Coronary artery (tissue), 2 donors: Measurements from ENCODE around the gene NPAS3.

Source experiments
- DNase-seq: peaks from one replicate; pipeline ENCODE4 v3.0.0-alpha.2; 2017; ENCODE audit warnings: low spot score
- H3K27ac ChIP-seq, 2 donors: fragments of 200-600 bp; sonication (generic); one replicate each; pipeline ENCODE4 v1.5.1; 2016 to 2019
- H3K4me3 ChIP-seq: fragments of 200-600 bp; sonication (generic); 2 replicates; pipeline ENCODE4 v1.5.1; 2016; ENCODE audit warnings: mild to moderate bottlenecking, moderate library complexity
- CTCF ChIP-seq: fragments of 200-600 bp; sonication (generic); IDR thresholded peaks from one replicate; pipeline ENCODE4 v1.5.1; 2019; ENCODE audit warnings: antibody characterized with exemption

The NPAS3 gene

GRCh38 chr14:33014710-33015109 is 76.0 kb downstream of the NPAS3 start:
- no peak for TF ChIP-seq CTCF
- no peak for DNase-seq
- no peak overlapping the region for H3K27ac ChIP-seq

GRCh38 chr14:33016613-33017012 is 77.9 kb downstream of the NPAS3 start:
- Histone ChIP-seq H3K27ac (no peak overlapping the region), H3K4me3 (no peak overlapping the region)
- DNase-seq, result no peak
- no peak for TF ChIP-seq CTCF

More at GRCh38 chr14:33014710-33015109, 76.0 kb downstream of the NPAS3 start:
- no peak overlapping the region for H3K4me3 ChIP-seq

- no peak for DNase-seq
- Histone ChIP-seq H3K4me3 (no peak overlapping the region), H3K27ac (no peak overlapping the region)
- no peak for TF ChIP-seq CTCF
Measured at GRCh38 chr14:33017016-33017415, 78.3 kb downstream of the NPAS3 start.

GRCh38 chr14:33019346-33019745 is 80.7 kb downstream of the NPAS3 start:
- DNase-seq, result no peak
- TF ChIP-seq CTCF, result no peak
- no peak overlapping the region for H3K4me3 ChIP-seq
- H3K27ac ChIP-seq, result no peak overlapping the region

GRCh38 chr14:33026850-33027430 is 88.3 kb downstream of the NPAS3 start:
- Histone ChIP-seq H3K4me3 (no peak overlapping the region), H3K27ac (peak overlapping the region in 1 of 2 donors; percentile 6)
- no peak for DNase-seq
- TF ChIP-seq CTCF, result no peak

GRCh38 chr14:33029511-33029910 is 90.8 kb downstream of the NPAS3 start:
- no peak for TF ChIP-seq CTCF
- no peak overlapping the region for H3K4me3 ChIP-seq
- no peak overlapping the region for H3K27ac ChIP-seq
- DNase-seq, result no peak

GRCh38 chr14:33030386-33030785 is 91.7 kb downstream of the NPAS3 start:
- H3K27ac ChIP-seq, result no peak overlapping the region
- TF ChIP-seq CTCF, result no peak

More at GRCh38 chr14:33030386-33030785, 91.7 kb downstream of the NPAS3 start:
- DNase-seq, result no peak
- H3K4me3 ChIP-seq, result no peak overlapping the region
